WTC11 (cell line): ENCODE measurements around the gene MIA2. TPM values are rescaled to one million over a fixed set of nuclear protein-coding genes. Genes with fewer than 3 reads are reported as not detected.

ENCODE experiments used
- ATAC-seq: fragments of 200-7000 bp; cut with Tn5 transposase; 2 replicates; pipeline ENCODE4 v1.10.0; 2021; ENCODE audit warnings: mild to moderate bottlenecking, moderate library complexity
- CTCF ChIA-PET: fragments of 300-600 bp; sonication (Branson Sonifier 250); formaldehyde crosslinking; loops from one replicate; lab custom pipeline; 2021; ENCODE audit warnings: antibody characterized with exemption; lab: Charles Lee
- POLR2A ChIA-PET: fragments of 350-600 bp; sonication (Branson Sonifier 250); formaldehyde crosslinking; loops from one replicate; lab custom pipeline; 2021; ENCODE audit warnings: antibody characterized with exemption; lab: Charles Lee
- DNase-seq: peaks from one replicate; pipeline ENCODE4 v3.0.0; 2021; ENCODE audit warnings: low spot score
- H3K27ac Mint-ChIP-seq: 2 replicates; pipeline ENCODE4 v1.8.0; 2021; ENCODE audit warnings: mixed read lengths
- H3K27me3 Mint-ChIP-seq: 2 replicates; pipeline ENCODE4 v1.8.0; 2021; ENCODE audit warnings: low read depth, mild to moderate bottlenecking, moderate library complexity, mixed read lengths
- H3K36me3 Mint-ChIP-seq: 2 replicates; pipeline ENCODE4 v1.8.0; 2021; ENCODE audit warnings: mixed read lengths
- H3K4me1 Mint-ChIP-seq: 2 replicates; pipeline ENCODE4 v1.8.0; 2022; ENCODE audit warnings: mixed read lengths
- H3K4me3 Mint-ChIP-seq: 2 replicates; pipeline ENCODE4 v1.8.0; 2021; ENCODE audit warnings: mild to moderate bottlenecking, moderate library complexity, mixed read lengths
- H3K9me3 Mint-ChIP-seq: 2 replicates; pipeline ENCODE4 v1.8.0; 2021; ENCODE audit warnings: mixed read lengths
- ATF1 ChIP-seq: sonication (generic); formaldehyde crosslinking; IDR thresholded peaks from 2 replicates; pipeline ENCODE4 v1.8.1; 2023; ENCODE audit warnings: mild to moderate bottlenecking, moderate library complexity, missing genetic modification reagents
- CREM ChIP-seq: sonication (generic); formaldehyde crosslinking; IDR thresholded peaks from 2 replicates; pipeline ENCODE4 v1.8.1; 2022; ENCODE audit warnings: mild to moderate bottlenecking, missing genetic modification reagents, moderate library complexity
- ESRRA ChIP-seq: sonication (generic); formaldehyde crosslinking; IDR thresholded peaks from 2 replicates; pipeline ENCODE4 v1.8.1; 2022; ENCODE audit warnings: mild to moderate bottlenecking, missing genetic modification reagents, borderline replicate concordance
- FOXK1 ChIP-seq: sonication (generic); formaldehyde crosslinking; IDR thresholded peaks from 2 replicates; pipeline ENCODE4 v1.8.0; 2022; ENCODE audit warnings: mild to moderate bottlenecking, moderate library complexity, missing genetic modification reagents
- FOXP1 ChIP-seq: sonication (generic); formaldehyde crosslinking; IDR thresholded peaks from 2 replicates; pipeline ENCODE4 v1.8.0; 2022; ENCODE audit warnings: missing genetic modification reagents, mild to moderate bottlenecking, moderate library complexity, borderline replicate concordance
- GABPB1 ChIP-seq: sonication (generic); formaldehyde crosslinking; IDR thresholded peaks from 2 replicates; pipeline ENCODE4 v1.8.1; 2023; ENCODE audit warnings: mild to moderate bottlenecking, missing genetic modification reagents
- GTF2I ChIP-seq: fragments of 250-450 bp; sonication (Bioruptor Pico); conservative IDR thresholded peaks from 2 replicates; pipeline ENCODE4 v1.4.0; 2021; ENCODE audit warnings: mild to moderate bottlenecking
- MYBL2 ChIP-seq: sonication (generic); formaldehyde crosslinking; IDR thresholded peaks from 2 replicates; pipeline ENCODE4 v1.8.1; 2023; ENCODE audit warnings: mild to moderate bottlenecking, moderate library complexity, missing genetic modification reagents
- NFE2L1 ChIP-seq: sonication (generic); formaldehyde crosslinking; IDR thresholded peaks from 2 replicates; pipeline ENCODE4 v1.8.1; 2023; ENCODE audit warnings: missing genetic modification reagents
- OVOL2 ChIP-seq: fragments of 250-450 bp; sonication (Bioruptor Pico); IDR thresholded peaks from 2 replicates; pipeline ENCODE4 v1.9.0; 2021; ENCODE audit warnings: mild to moderate bottlenecking, borderline replicate concordance
- RELA ChIP-seq: sonication (generic); formaldehyde crosslinking; IDR thresholded peaks from 2 replicates; pipeline ENCODE4 v1.8.1; 2022; ENCODE audit warnings: missing genetic modification reagents, mild to moderate bottlenecking, borderline replicate concordance
- TEAD1 ChIP-seq: sonication (generic); formaldehyde crosslinking; IDR thresholded peaks from 2 replicates; pipeline ENCODE4 v1.8.0; 2022; ENCODE audit warnings: mild to moderate bottlenecking, missing genetic modification reagents
- ZNF416 ChIP-seq: fragments of 250-450 bp; sonication (Bioruptor Pico); IDR thresholded peaks from 2 replicates; pipeline ENCODE4 v1.9.0; 2021; ENCODE audit warnings: mild to moderate bottlenecking, inconsistent platforms
- ZNF671 ChIP-seq: fragments of 250-450 bp; sonication (Bioruptor Pico); IDR thresholded peaks from 2 replicates; pipeline ENCODE4 v1.8.0; 2021; ENCODE audit warnings: mild to moderate bottlenecking
- total RNA-seq: library from RNA; stranded (reverse); gene quantifications from 3 replicates; pipeline ENCODE4 v1.2.3, GENCODE V29; 2021
- TF ChIP-seq, protein P1 (sequence below): sonication (generic); formaldehyde crosslinking; IDR thresholded peaks from 2 replicates; pipeline ENCODE4 v1.8.1; 2022; ENCODE audit warnings: low read depth, missing genetic modification reagents, borderline replicate concordance
- TF ChIP-seq, protein P2 (sequence below): fragments of 250-450 bp; sonication (Bioruptor Pico); IDR thresholded peaks from 2 replicates; pipeline ENCODE4 v1.8.0; 2021; ENCODE audit warnings: mild to moderate bottlenecking
- TF ChIP-seq, protein P3 (sequence below): sonication (generic); formaldehyde crosslinking; IDR thresholded peaks from 2 replicates; pipeline ENCODE4 v1.8.0; 2022; ENCODE audit warnings: mild to moderate bottlenecking, missing genetic modification reagents
- TF ChIP-seq, protein P4 (sequence below): fragments of 200-600 bp; IDR thresholded peaks from 2 replicates; pipeline ENCODE4 v1.8.0; 2022; ENCODE audit warnings: antibody characterized with exemption
- TF ChIP-seq, protein P5 (sequence below): sonication (generic); formaldehyde crosslinking; IDR thresholded peaks from 2 replicates; pipeline ENCODE4 v1.8.0; 2022; ENCODE audit warnings: mild to moderate bottlenecking, missing genetic modification reagents
- TF ChIP-seq, protein P6 (sequence below): sonication (generic); formaldehyde crosslinking; IDR thresholded peaks from 2 replicates; pipeline ENCODE4 v1.8.1; 2023; ENCODE audit warnings: mild to moderate bottlenecking, missing genetic modification reagents, moderate library complexity
- TF ChIP-seq, protein P7 (sequence below): sonication (generic); formaldehyde crosslinking; IDR thresholded peaks from 2 replicates; pipeline ENCODE4 v1.8.0; 2023; ENCODE audit warnings: missing genetic modification reagents
- TF ChIP-seq, protein P8 (sequence below): sonication (generic); formaldehyde crosslinking; conservative IDR thresholded peaks from 2 replicates; pipeline ENCODE4 v1.8.1; 2023; ENCODE audit warnings: mild to moderate bottlenecking, low read depth, missing genetic modification reagents, moderate library complexity

The MIA2 gene
- total RNA-seq, 1 experiment from 2014 or later: 11.3 TPM

DNA sequence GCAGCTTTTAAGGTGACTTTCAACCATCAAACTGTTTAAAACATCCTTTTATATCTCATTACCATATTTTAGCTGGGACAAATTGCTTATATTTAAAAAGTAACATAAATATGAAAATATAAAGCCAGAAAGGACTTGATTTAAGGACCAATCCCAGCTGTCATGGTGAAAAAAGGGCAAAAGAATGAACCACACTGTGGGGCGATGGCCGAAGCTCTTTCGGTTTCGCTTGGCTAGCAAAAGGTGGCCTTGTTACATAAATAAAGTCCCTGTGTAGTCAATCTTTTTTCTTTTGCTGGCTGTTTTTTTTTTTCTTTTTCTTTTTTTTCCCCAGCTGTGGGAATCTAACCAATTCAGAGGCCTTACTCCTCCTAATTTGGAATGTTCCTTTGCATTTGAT is 147.7 kb downstream of the MIA2 start:
- POLR2A ChIA-PET: no interaction called here
- TF ChIP-seq, protein P1, sequence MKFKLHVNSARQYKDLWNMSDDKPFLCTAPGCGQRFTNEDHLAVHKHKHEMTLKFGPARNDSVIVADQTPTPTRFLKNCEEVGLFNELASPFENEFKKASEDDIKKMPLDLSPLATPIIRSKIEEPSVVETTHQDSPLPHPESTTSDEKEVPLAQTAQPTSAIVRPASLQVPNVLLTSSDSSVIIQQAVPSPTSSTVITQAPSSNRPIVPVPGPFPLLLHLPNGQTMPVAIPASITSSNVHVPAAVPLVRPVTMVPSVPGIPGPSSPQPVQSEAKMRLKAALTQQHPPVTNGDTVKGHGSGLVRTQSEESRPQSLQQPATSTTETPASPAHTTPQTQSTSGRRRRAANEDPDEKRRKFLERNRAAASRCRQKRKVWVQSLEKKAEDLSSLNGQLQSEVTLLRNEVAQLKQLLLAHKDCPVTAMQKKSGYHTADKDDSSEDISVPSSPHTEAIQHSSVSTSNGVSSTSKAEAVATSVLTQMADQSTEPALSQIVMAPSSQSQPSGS (CRISPR knock-in tag): no peak
- TF ChIP-seq, protein P2, sequence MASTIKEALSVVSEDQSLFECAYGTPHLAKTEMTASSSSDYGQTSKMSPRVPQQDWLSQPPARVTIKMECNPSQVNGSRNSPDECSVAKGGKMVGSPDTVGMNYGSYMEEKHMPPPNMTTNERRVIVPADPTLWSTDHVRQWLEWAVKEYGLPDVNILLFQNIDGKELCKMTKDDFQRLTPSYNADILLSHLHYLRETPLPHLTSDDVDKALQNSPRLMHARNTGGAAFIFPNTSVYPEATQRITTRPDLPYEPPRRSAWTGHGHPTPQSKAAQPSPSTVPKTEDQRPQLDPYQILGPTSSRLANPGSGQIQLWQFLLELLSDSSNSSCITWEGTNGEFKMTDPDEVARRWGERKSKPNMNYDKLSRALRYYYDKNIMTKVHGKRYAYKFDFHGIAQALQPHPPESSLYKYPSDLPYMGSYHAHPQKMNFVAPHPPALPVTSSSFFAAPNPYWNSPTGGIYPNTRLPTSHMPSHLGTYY (CRISPR knock-in tag): no peak
- TF ChIP-seq, protein P3, sequence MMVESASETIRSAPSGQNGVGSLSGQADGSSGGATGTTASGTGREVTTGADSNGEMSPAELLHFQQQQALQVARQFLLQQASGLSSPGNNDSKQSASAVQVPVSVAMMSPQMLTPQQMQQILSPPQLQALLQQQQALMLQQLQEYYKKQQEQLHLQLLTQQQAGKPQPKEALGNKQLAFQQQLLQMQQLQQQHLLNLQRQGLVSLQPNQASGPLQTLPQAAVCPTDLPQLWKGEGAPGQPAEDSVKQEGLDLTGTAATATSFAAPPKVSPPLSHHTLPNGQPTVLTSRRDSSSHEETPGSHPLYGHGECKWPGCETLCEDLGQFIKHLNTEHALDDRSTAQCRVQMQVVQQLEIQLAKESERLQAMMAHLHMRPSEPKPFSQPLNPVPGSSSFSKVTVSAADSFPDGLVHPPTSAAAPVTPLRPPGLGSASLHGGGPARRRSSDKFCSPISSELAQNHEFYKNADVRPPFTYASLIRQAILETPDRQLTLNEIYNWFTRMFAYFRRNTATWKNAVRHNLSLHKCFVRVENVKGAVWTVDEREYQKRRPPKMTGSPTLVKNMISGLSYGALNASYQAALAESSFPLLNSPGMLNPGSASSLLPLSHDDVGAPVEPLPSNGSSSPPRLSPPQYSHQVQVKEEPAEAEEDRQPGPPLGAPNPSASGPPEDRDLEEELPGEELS (CRISPR knock-in tag): no peak
- TF ChIP-seq RELA (CRISPR knock-in tag) (no peak), FOXP1 (CRISPR knock-in tag) (no peak), GTF2I (CRISPR knock-in tag) (no peak), ATF1 (CRISPR knock-in tag) (no peak), ESRRA (CRISPR knock-in tag) (no peak), TEAD1 (CRISPR knock-in tag) (no peak)
- TF ChIP-seq, protein P4, sequence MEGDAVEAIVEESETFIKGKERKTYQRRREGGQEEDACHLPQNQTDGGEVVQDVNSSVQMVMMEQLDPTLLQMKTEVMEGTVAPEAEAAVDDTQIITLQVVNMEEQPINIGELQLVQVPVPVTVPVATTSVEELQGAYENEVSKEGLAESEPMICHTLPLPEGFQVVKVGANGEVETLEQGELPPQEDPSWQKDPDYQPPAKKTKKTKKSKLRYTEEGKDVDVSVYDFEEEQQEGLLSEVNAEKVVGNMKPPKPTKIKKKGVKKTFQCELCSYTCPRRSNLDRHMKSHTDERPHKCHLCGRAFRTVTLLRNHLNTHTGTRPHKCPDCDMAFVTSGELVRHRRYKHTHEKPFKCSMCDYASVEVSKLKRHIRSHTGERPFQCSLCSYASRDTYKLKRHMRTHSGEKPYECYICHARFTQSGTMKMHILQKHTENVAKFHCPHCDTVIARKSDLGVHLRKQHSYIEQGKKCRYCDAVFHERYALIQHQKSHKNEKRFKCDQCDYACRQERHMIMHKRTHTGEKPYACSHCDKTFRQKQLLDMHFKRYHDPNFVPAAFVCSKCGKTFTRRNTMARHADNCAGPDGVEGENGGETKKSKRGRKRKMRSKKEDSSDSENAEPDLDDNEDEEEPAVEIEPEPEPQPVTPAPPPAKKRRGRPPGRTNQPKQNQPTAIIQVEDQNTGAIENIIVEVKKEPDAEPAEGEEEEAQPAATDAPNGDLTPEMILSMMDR: no peak
- TF ChIP-seq, protein P5, sequence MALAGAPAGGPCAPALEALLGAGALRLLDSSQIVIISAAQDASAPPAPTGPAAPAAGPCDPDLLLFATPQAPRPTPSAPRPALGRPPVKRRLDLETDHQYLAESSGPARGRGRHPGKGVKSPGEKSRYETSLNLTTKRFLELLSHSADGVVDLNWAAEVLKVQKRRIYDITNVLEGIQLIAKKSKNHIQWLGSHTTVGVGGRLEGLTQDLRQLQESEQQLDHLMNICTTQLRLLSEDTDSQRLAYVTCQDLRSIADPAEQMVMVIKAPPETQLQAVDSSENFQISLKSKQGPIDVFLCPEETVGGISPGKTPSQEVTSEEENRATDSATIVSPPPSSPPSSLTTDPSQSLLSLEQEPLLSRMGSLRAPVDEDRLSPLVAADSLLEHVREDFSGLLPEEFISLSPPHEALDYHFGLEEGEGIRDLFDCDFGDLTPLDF (CRISPR knock-in tag): no peak
- no peak for DNase-seq
- H3K4me3 Mint-ChIP-seq: no peak overlapping the region
- H3K4me1 Mint-ChIP-seq: peaks cover 12% of the 10 kb centered on the region
- H3K27me3 Mint-ChIP-seq: no peaks in the 10 kb centered on the region
- H3K27ac Mint-ChIP-seq: no peak overlapping the region
- CTCF ChIA-PET: interaction anchor here (1.0 to 1.9 kb wide), 5 partner anchors 9 to 150 kb away, joined by 3 to 5 read pairs (median 4); no protein-coding TSS in a partner anchor
- H3K9me3 Mint-ChIP-seq: no peaks in the 10 kb centered on the region
- no peaks in the 10 kb centered on the region for H3K36me3 Mint-ChIP-seq
- no peak for ATAC-seq

DNA sequence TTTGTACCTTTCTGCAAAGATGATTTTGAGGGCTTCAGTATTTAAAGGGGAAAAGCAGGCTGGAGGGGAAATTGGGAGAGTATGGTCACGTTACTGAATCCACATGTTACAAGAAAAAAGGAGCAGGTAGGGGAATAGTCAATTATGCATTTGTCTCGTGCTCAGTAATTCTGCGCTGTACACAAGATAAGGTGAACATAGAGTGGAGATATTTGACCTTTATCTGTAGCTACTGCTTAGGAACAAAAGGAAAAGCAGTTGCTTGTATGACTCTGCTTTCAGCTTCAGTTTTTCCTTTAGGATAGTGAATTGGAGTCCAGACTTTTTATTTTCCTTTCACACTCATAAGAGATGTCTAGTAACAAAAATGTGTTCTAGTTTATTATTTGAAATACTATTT is 148.7 kb downstream of the MIA2 start:
- Mint-ChIP-seq H3K27ac (no peak overlapping the region), H3K9me3 (no peaks in the 10 kb centered on the region), H3K27me3 (no peaks in the 10 kb centered on the region), H3K4me1 (peaks cover 6% of the 10 kb centered on the region), H3K36me3 (no peaks in the 10 kb centered on the region), H3K4me3 (no peak overlapping the region)
- CTCF ChIA-PET: interaction anchor here (1.1 to 1.9 kb wide), 4 partner anchors 9 to 151 kb away, joined by 3 to 5 read pairs (median 4); no protein-coding TSS in a partner anchor
- TF ChIP-seq NFE2L1 (CRISPR knock-in tag): no peak
- no peak for TF ChIP-seq RELA (CRISPR knock-in tag)
- TF ChIP-seq ZNF671 (CRISPR knock-in tag): no peak
- no peak for TF ChIP-seq FOXK1
- TF ChIP-seq OVOL2: no peak
- TF ChIP-seq, protein P6, sequence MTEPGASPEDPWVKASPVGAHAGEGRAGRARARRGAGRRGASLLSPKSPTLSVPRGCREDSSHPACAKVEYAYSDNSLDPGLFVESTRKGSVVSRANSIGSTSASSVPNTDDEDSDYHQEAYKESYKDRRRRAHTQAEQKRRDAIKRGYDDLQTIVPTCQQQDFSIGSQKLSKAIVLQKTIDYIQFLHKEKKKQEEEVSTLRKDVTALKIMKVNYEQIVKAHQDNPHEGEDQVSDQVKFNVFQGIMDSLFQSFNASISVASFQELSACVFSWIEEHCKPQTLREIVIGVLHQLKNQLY: no peak
- no peak for TF ChIP-seq ZNF416 (CRISPR knock-in tag)
- no peak for TF ChIP-seq CREM (CRISPR knock-in tag)
- no peak for TF ChIP-seq GABPB1
- no peak for TF ChIP-seq ATF1 (CRISPR knock-in tag)
- TF ChIP-seq MYBL2 (CRISPR knock-in tag): no peak
- TF ChIP-seq, protein P5 (CRISPR knock-in tag): no peak
- TF ChIP-seq, protein P7, sequence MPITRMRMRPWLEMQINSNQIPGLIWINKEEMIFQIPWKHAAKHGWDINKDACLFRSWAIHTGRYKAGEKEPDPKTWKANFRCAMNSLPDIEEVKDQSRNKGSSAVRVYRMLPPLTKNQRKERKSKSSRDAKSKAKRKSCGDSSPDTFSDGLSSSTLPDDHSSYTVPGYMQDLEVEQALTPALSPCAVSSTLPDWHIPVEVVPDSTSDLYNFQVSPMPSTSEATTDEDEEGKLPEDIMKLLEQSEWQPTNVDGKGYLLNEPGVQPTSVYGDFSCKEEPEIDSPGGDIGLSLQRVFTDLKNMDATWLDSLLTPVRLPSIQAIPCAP (CRISPR knock-in tag): no peak
- TF ChIP-seq, protein P8, sequence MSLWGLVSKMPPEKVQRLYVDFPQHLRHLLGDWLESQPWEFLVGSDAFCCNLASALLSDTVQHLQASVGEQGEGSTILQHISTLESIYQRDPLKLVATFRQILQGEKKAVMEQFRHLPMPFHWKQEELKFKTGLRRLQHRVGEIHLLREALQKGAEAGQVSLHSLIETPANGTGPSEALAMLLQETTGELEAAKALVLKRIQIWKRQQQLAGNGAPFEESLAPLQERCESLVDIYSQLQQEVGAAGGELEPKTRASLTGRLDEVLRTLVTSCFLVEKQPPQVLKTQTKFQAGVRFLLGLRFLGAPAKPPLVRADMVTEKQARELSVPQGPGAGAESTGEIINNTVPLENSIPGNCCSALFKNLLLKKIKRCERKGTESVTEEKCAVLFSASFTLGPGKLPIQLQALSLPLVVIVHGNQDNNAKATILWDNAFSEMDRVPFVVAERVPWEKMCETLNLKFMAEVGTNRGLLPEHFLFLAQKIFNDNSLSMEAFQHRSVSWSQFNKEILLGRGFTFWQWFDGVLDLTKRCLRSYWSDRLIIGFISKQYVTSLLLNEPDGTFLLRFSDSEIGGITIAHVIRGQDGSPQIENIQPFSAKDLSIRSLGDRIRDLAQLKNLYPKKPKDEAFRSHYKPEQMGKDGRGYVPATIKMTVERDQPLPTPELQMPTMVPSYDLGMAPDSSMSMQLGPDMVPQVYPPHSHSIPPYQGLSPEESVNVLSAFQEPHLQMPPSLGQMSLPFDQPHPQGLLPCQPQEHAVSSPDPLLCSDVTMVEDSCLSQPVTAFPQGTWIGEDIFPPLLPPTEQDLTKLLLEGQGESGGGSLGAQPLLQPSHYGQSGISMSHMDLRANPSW (CRISPR knock-in tag): no peak
- POLR2A ChIA-PET: interaction anchor here (0.8 kb wide), 1 partner anchor 115 kb away, joined by 3 read pairs; no protein-coding TSS in a partner anchor
- ATAC-seq: no peak
- DNase-seq: no peak
